Neural cell (in vitro differentiated cells): Measurements from ENCODE around the gene HDAC9. TPM values are rescaled to one million over a fixed set of nuclear protein-coding genes. Genes with fewer than 3 reads are reported as not detected.

Experiments used
- H2AFZ ChIP-seq: fragments of 200-600, 300-800 bp; sonication (generic), shearing (Covaris generic); 2 replicates; pipeline ENCODE4 v1.6.0; 2014; ENCODE audit warnings: low read depth, mild to moderate bottlenecking, antibody characterized with exemption, low read length, moderate library complexity
- H3F3A ChIP-seq: fragments of 200-600 bp; shearing (Covaris generic); 2 replicates; pipeline ENCODE4 v1.6.1; 2016; ENCODE audit warnings: mild to moderate bottlenecking, moderate library complexity, mixed read lengths, antibody characterized with exemption, low read length; ENCODE audit not compliant: insufficient read depth, poor library complexity, severe bottlenecking
- H3K27ac ChIP-seq: fragments of 200-600, 300-800 bp; sonication (generic), shearing (Covaris generic); 2 replicates; pipeline ENCODE4 v1.5.1; 2014; ENCODE audit warnings: mild to moderate bottlenecking, low read length, moderate library complexity
- H3K27me3 ChIP-seq: fragments of 300-800, 200-600 bp; sonication (generic), shearing (Covaris generic); 2 replicates; pipeline ENCODE4 v1.6.0; 2014; ENCODE audit warnings: mild to moderate bottlenecking, low read depth, low read length, moderate library complexity; ENCODE audit not compliant: insufficient read depth
- H3K36me3 ChIP-seq: fragments of 300-800, 200-600 bp; sonication (generic), shearing (Covaris generic); 2 replicates; pipeline ENCODE4 v1.5.1; 2014; ENCODE audit warnings: mild to moderate bottlenecking, antibody characterized with exemption, low read length, moderate library complexity; ENCODE audit not compliant: insufficient read depth
- H3K4me2 ChIP-seq: fragments of 300-800, 200-600 bp; sonication (generic), shearing (Covaris generic); 2 replicates; pipeline ENCODE4 v1.6.0; 2014; ENCODE audit warnings: mild to moderate bottlenecking, low read length
- H3K4me3 ChIP-seq: fragments of 300-800, 200-600 bp; sonication (generic), shearing (Covaris generic); 2 replicates; pipeline ENCODE4 v1.5.1; 2014; ENCODE audit warnings: mild to moderate bottlenecking, low read length, moderate library complexity
- H3K79me2 ChIP-seq: fragments of 200-600 bp; shearing (Covaris generic); replicated peaks from 2 replicates; pipeline ENCODE4 v1.6.0; 2014; ENCODE audit warnings: mild to moderate bottlenecking, low read length, moderate library complexity; ENCODE audit not compliant: insufficient read depth
- H3K9ac ChIP-seq: fragments of 300-800, 200-600 bp; sonication (generic), shearing (Covaris generic); 2 replicates; pipeline ENCODE4 v1.6.1; 2016; ENCODE audit warnings: mild to moderate bottlenecking, low read length, mixed read lengths
- H3K9me2 ChIP-seq: fragments of 200-600 bp; shearing (Covaris generic); 2 replicates; pipeline ENCODE4 v1.6.1; 2016; ENCODE audit warnings: mild to moderate bottlenecking, low read length, mixed read lengths; ENCODE audit not compliant: insufficient read depth
- H3K9me3 ChIP-seq: fragments of 200-600, 300-800 bp; sonication (generic), shearing (Covaris generic); 2 replicates; pipeline ENCODE4 v1.6.1; 2016; ENCODE audit warnings: mild to moderate bottlenecking, mixed run types, low read length, moderate library complexity, mixed read lengths
- H4K20me1 ChIP-seq: fragments of 200-600 bp; shearing (Covaris generic); 2 replicates; pipeline ENCODE4 v1.6.1; 2016; ENCODE audit warnings: mild to moderate bottlenecking, mixed run types; ENCODE audit not compliant: insufficient read depth
- CTCF ChIP-seq: fragments of 450-650 bp; IDR thresholded peaks from 2 replicates; pipeline ENCODE4 v1.5.1; 2014; ENCODE audit warnings: antibody characterized with exemption, mild to moderate bottlenecking, moderate library complexity; ENCODE audit not compliant: poor library complexity, severe bottlenecking
- EP300 ChIP-seq: fragments of 450-650 bp; conservative IDR thresholded peaks from 2 replicates; pipeline ENCODE4 v1.6.1; 2014; ENCODE audit warnings: antibody characterized with exemption, mild to moderate bottlenecking, moderate library complexity; ENCODE audit not compliant: poor library complexity, severe bottlenecking
- EZH2 ChIP-seq: fragments of 200-600, 300-800 bp; shearing (Covaris generic), sonication (generic); IDR thresholded peaks from 2 replicates; pipeline ENCODE4 v1.6.1; 2014; ENCODE audit warnings: antibody characterized with exemption, low read length, borderline replicate concordance, mild to moderate bottlenecking; ENCODE audit not compliant: insufficient read depth, poor library complexity, severe bottlenecking
- MXI1 ChIP-seq: fragments of 450-650 bp; conservative IDR thresholded peaks from 2 replicates; pipeline ENCODE4 v1.6.1; 2014; ENCODE audit warnings: antibody characterized with exemption, mild to moderate bottlenecking; ENCODE audit not compliant: poor library complexity, severe bottlenecking
- POLR2AphosphoS5 ChIP-seq: IDR thresholded peaks from 2 replicates; pipeline ENCODE4 v1.6.1; 2012
- RAD21 ChIP-seq: fragments of 450-650 bp; conservative IDR thresholded peaks from 2 replicates; pipeline ENCODE4 v1.6.1; 2014; ENCODE audit warnings: antibody characterized with exemption, mild to moderate bottlenecking, moderate library complexity
- SMC3 ChIP-seq: fragments of 450-650 bp; conservative IDR thresholded peaks from 2 replicates; pipeline ENCODE4 v1.6.1; 2014; ENCODE audit warnings: antibody characterized with exemption, mild to moderate bottlenecking, moderate library complexity; ENCODE audit not compliant: poor library complexity
- TAF1 ChIP-seq: IDR thresholded peaks from 2 replicates; pipeline ENCODE4 v1.6.1; 2012; ENCODE audit warnings: low read depth
- polyA plus RNA-seq: library from polyadenylated mRNA; depleted of rRNA; stranded (reverse); fragments of >200 nt; gene quantifications from 2 replicates; pipeline ENCODE4 v1.2.3, GENCODE V29; 2014
- TF ChIP-seq, protein P1 (sequence below): IDR thresholded peaks from 2 replicates; pipeline ENCODE4 v1.6.1; 2012; ENCODE audit warnings: borderline replicate concordance

The HDAC9 gene
- polyA plus RNA-seq, 1 donor from 2014 or later, result 15.9 TPM

DNA sequence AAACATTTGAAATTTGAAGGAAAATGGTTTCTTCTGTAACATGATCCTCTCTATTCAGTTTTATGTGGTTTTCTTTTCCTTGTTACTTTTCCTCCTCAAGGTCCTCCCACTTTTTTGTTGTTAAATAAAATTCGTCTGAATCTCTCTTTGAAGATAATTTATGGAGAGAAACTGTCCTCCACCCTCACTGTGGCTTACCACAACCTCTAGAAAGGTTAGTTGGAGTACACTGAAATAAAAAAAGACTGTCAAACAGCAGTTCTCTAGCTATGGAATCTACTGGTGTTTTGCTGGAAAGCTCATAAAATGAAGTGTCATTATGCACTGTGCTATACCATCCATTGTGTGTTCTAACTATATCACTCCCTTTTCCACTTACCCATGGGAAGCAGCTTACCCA lies 189.4 kb downstream of the HDAC9 start:
- Histone ChIP-seq H3K9me3 (no peaks in the 10 kb centered on the region), H3K9me2 (no peaks in the 10 kb centered on the region), H2AFZ (no peak overlapping the region), H3K27me3 (no peaks in the 10 kb centered on the region), H3F3A (no peaks in the 10 kb centered on the region), H3K27ac (no peak overlapping the region), H3K4me2 (no peak overlapping the region), H3K36me3 (no peaks in the 10 kb centered on the region), H3K4me3 (no peak overlapping the region), H3K79me2 (no peaks in the 10 kb centered on the region), H3K9ac (no peak overlapping the region), H4K20me1 (no peaks in the 10 kb centered on the region)
- no peak for TF ChIP-seq TAF1
- no peak for TF ChIP-seq POLR2AphosphoS5
- TF ChIP-seq MXI1, result no peak

GRCh38 chr7:18685971-18686370 lies 190.4 kb downstream of the HDAC9 start:
- TF ChIP-seq EZH2, result no peak
- no peak for TF ChIP-seq TAF1
- TF ChIP-seq CTCF, result no peak
- no peak for TF ChIP-seq RAD21
- TF ChIP-seq MXI1, result no peak
- TF ChIP-seq, protein P1, sequence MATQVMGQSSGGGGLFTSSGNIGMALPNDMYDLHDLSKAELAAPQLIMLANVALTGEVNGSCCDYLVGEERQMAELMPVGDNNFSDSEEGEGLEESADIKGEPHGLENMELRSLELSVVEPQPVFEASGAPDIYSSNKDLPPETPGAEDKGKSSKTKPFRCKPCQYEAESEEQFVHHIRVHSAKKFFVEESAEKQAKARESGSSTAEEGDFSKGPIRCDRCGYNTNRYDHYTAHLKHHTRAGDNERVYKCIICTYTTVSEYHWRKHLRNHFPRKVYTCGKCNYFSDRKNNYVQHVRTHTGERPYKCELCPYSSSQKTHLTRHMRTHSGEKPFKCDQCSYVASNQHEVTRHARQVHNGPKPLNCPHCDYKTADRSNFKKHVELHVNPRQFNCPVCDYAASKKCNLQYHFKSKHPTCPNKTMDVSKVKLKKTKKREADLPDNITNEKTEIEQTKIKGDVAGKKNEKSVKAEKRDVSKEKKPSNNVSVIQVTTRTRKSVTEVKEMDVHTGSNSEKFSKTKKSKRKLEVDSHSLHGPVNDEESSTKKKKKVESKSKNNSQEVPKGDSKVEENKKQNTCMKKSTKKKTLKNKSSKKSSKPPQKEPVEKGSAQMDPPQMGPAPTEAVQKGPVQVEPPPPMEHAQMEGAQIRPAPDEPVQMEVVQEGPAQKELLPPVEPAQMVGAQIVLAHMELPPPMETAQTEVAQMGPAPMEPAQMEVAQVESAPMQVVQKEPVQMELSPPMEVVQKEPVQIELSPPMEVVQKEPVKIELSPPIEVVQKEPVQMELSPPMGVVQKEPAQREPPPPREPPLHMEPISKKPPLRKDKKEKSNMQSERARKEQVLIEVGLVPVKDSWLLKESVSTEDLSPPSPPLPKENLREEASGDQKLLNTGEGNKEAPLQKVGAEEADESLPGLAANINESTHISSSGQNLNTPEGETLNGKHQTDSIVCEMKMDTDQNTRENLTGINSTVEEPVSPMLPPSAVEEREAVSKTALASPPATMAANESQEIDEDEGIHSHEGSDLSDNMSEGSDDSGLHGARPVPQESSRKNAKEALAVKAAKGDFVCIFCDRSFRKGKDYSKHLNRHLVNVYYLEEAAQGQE, result no peak
- TF ChIP-seq EP300, result no peak
- H3K9ac ChIP-seq, result no peak overlapping the region
- H3K27ac ChIP-seq, result no peak overlapping the region

GRCh38 chr7:18689551-18689950 lies 194.0 kb downstream of the HDAC9 start:
- H3K9me3 ChIP-seq, result no peaks in the 10 kb centered on the region
- no peak overlapping the region for H3K4me3 ChIP-seq
- H4K20me1 ChIP-seq, result no peaks in the 10 kb centered on the region
- H3K27me3 ChIP-seq, result no peaks in the 10 kb centered on the region
- H3K9ac ChIP-seq, result no peak overlapping the region
- H3K4me2 ChIP-seq, result no peak overlapping the region
- H3K27ac ChIP-seq, result no peak overlapping the region
- TF ChIP-seq, protein P1, result no peak
- TF ChIP-seq TAF1 (no peak), EZH2 (no peak), RAD21 (no peak), MXI1 (no peak), POLR2AphosphoS5 (no peak), SMC3 (no peak), CTCF (no peak), EP300 (no peak)
- no peaks in the 10 kb centered on the region for H3K36me3 ChIP-seq
- no peaks in the 10 kb centered on the region for H3K79me2 ChIP-seq
- no peak overlapping the region for H2AFZ ChIP-seq
- H3F3A ChIP-seq, result no peaks in the 10 kb centered on the region
- H3K9me2 ChIP-seq, result no peaks in the 10 kb centered on the region

More at GRCh38 chr7:18685971-18686370, 190.4 kb downstream of the HDAC9 start:
- Histone ChIP-seq H3K27me3 (no peaks in the 10 kb centered on the region), H2AFZ (no peak overlapping the region), H3K79me2 (no peaks in the 10 kb centered on the region), H3K9me2 (no peaks in the 10 kb centered on the region), H3K4me2 (no peak overlapping the region), H4K20me1 (no peaks in the 10 kb centered on the region), H3K9me3 (no peaks in the 10 kb centered on the region), H3F3A (no peaks in the 10 kb centered on the region), H3K4me3 (no peak overlapping the region), H3K36me3 (no peaks in the 10 kb centered on the region)
